Spleen (tissue), 7 donors: ENCODE data around the gene HSPA4L.
A peak's percentile ranks its signal among the peaks of the same experiment; 100 is the strongest.

ENCODE experiments used
- CTCF ChIP-seq, 11 experiments: fragments of 200-600 bp in 7 of 11; fragments of 450-650 bp in 4 of 11; sonication (generic) in 4 of 11; IDR thresholded peaks in 8 of 11; conservative IDR thresholded peaks in 3 of 11; 1 replicate in 7 of 11; 2 replicates in 4 of 11; pipeline versions ENCODE4 v1.4.0 to v1.8.0; 2016 to 2021; ENCODE audit warnings: antibody characterized with exemption in 11 of 11, inconsistent platforms in 4 of 11, mild to moderate bottlenecking in 1 of 11
- POLR2A ChIP-seq, 3 donors: fragments of 450-650 bp; IDR thresholded peaks; one replicate each; pipeline ENCODE4 v1.5.1; 2017; ENCODE audit warnings: antibody characterized with exemption in 3 of 3, mild to moderate bottlenecking in 1 of 3
- donor health status: DM: no; HTN: no; CAD: no; lungs with moderate emphysema.
- donor health status: DM: no; HTN: no; CAD: no.
- donor health status: DM: no; HTN: no; CAD: no.

GRCh38 chr4:127880763-127881562 lies 98.8 kb downstream of the HSPA4L start, which contains the start of gene PLK4:
- TF ChIP-seq POLR2A (IDR thresholded peaks at IDR 0.05) (peak in 1 of 3 donors; percentile 65), CTCF (IDR thresholded peaks at IDR 0.05 in 8 of 11, conservative IDR thresholded peaks at IDR 0.05 in 3 of 11) (no peak)
